HG02763 (cell line): Measurements from ENCODE around the gene PHKA1.
A peak's percentile ranks its signal among the peaks of the same experiment; 100 is the strongest.
"Not testable (repeated sequence)": the region's sequence is repeated elsewhere in the genome, so short reads cannot be mapped to it uniquely, and the experiment has no call there.

ENCODE experiments used
- ATAC-seq: cut with Tn5 transposase; IDR thresholded peaks from one replicate; pipeline ENCODE4 v1.9.1; 2021; ENCODE audit warnings: mild to moderate bottlenecking, moderate library complexity; ENCODE audit not compliant: unreplicated experiment

PHKA1 gene

GRCh38 chrX:72669508-72669907 lies 44.6 kb downstream of the PHKA1 start:
- ATAC-seq, result not testable (repeated sequence)

GRCh38 chrX:72666451-72666850 lies 47.7 kb downstream of the PHKA1 start:
- ATAC-seq, result no peak

DNA sequence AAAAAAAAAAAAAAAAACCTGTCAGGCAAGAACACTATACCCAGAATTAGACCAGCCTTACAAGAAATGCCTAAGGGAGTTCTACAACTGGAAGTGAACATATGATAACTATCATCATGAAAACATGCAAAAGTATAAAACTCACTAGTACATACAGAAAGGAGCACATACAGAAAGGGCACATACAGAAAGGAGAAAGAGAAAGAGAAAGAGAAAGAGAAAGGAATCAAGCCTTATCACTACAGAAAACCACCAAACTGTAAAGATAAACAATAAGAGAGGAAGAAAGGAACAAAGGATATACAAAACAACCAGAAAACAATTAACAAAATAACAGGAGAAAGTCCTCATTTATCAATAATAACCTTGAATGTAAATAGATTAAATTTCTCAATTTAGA lies 50.4 kb downstream of the PHKA1 start:
- no peak for ATAC-seq

GRCh38 chrX:72662020-72662747 lies 51.9 kb downstream of the PHKA1 start:
- ATAC-seq, result no peak

DNA sequence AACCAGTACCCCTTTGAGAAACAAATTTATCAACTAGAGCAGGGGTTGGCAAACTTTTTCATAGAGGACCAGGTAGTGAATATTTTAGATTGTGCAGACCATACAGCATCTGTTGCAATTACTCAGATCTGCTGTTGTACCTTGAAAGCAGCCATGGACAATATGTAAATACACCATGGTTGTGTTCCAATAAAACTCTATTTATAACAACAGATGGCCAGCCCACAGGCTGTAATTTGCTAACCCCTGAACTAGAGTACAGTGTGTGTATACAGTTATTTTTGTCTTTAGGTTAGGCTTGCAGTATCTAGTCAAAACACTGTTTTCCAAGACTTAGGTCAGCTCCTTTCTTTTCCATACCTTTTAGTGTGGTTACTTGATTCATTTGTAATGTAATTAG lies 54.4 kb downstream of the PHKA1 start:
- ATAC-seq, result no peak

DNA sequence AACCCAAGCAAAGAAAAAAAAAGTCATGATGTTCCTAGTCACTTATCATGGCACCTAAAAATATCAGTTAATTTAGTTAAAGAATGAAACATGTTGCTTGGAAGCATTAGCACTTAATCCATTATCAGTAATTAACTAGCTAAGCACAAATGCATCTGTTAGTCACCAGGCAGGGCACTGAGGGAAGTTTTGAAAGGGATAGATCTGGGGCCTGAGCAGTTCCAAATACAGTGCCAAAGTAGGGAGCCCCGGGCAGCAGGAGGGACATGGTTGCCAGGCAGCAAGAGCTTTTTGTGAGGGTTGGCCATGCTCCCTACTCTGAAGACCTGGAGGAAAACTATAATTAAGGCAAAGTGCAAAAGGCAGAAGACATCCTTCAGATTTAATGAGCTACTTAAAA lies 62.0 kb downstream of the PHKA1 start:
- ATAC-seq, result no peak

- ATAC-seq, result no peak
Measured at GRCh38 chrX:72644946-72645345, 69.2 kb downstream of the PHKA1 start.

GRCh38 chrX:72641611-72642010 lies 72.5 kb downstream of the PHKA1 start:
- ATAC-seq, result no peak

GRCh38 chrX:72635930-72636329 lies 78.2 kb downstream of the PHKA1 start:
- ATAC-seq, result no peak

- no peak for ATAC-seq
Measured at GRCh38 chrX:72634331-72634730, 79.8 kb downstream of the PHKA1 start.

DNA sequence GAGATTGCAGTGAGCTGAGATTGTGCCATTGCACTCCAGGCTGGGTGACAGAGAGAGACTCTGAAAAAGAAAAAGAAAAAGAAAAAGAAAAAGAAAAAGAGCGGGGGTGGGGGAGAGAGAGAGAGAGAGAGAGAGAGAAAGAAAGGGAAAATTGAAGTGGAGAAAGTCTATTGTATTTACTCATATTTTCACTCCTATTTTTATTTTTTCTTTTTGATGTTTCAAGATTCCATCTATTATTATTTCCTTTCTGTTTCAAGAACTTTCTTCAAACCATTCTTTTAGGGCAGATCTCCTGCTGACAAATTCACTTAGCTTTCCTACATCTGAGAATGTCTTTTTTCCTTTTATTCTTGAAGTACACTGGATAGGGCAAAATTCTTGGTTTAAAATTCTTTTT lies 83.9 kb downstream of the PHKA1 start:
- no peak for ATAC-seq

DNA sequence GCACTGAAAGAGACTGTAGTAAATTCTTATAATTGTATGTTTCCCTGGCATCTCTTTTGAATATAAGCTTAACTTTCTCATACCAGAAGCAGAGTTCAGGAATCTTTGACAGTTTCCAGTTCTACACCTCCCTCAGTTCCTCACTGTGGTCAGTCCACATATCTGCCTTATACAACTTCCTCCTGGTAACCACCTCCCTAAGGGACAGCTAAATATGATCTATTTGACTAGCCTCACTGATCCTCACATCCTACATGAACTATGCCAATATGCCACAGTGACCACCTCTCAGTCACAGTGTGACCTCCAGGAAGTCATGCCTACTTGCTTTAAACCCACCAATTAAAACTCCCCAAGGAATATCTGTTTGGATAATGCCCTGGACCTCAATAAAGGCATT lies 89.9 kb downstream of the PHKA1 start:
- ATAC-seq, result no peak

DNA sequence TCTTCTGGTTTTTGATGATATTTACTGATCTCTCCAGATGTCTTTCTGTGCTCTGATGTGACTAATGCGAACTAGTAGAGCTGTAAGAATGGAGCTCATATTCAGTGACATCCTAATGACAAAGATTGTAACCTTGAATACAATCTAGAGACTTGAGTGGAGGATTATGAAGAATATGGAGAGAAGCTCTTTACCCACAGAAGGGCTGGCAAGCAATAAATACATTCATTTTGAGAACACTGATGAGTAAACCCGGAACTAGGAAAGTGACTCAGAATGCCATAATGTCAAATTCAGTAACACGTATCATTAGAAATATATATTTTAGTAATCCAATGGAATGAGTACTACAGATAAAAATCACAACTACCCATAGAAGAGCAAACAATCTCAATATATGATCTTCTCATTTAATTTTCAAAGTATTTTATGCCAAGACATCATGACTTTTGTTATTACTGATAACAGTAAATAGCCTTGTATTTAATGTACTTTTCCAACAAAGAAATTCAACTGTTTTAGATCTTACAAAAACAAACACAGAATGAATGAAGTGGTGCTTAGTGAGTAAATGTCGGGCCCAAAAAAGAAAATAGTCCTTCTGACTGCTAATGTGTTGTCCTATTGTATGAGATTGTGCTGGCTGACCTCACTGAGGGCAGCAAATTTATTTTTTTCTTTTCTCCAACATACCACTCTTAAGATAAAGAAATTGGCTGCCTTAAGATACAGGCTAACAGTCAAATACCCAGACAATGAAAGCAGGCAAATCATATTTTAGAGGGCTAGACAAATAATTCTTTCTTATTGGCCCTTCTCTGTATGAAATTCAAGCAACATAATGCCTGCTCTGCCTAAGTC lies 92.3 kb downstream of the PHKA1 start:
- ATAC-seq, result peak; percentile 66

DNA sequence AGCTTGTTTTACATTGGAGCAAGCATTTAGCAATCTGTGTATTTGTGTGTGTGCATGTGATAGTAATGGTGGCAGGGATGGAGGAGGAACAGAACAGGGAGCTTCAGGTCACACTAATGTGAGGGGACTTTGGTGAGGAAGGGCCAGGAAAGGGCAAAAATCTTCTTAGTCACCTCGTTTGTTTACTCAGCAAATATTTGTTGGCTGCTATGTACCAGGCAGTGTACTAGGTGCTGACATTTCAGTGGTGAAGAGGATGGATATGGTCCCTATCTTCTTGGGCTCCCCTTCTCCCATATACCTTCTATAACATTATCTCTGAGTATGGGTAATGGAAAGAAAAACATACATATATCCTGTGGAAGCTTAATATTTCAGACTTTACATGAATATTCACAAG lies 92.9 kb downstream of the PHKA1 start:
- ATAC-seq, result peak; percentile 10

DNA sequence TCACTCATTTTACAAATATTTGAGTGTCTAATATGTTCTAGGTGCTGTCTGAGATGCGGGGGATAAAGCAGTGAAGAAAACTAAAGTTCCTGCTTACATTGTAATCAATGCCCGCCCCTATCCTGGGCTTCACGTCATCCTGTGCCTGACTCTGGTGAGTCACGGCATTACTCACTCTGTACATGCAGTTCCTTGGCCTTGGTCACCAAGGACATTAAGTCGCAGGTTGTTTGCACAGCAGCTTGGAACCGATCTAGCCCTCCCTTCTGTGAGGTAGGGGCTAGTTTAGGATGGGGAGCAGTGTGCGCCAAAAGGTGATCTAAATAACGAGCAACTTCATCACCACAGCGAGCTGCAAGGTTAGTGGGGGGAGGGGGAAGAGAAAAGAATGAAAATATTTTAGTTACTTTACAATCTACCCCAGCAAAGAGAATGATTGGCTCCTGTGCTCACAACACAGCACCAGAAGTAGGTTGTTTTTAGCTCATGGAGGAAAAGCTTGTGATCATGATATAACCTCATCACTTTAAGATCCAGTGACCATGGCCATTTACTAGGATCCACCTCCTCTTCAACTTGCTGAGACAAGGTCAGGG lies 93.5 kb downstream of the PHKA1 start:
- ATAC-seq, result no peak

DNA sequence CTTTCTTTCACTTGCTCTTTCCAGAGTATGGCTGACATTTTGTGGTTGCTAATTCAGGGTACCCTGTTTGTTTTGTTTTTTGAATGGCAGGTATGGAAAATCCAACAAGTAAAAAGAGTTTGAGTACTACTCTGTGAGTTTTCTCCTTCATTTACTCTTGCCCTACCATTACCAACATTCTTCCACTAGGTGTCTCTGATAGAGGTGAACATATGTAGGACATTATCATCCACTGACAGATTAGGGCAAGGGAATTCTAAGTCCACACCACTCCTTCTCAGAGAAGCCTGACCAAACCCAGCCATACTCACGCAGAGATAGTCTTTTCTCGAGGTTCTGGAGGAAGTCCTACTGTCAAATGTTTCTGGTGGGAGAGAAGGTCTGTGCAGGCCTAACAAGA lies 104.8 kb downstream of the PHKA1 start:
- no peak for ATAC-seq

DNA sequence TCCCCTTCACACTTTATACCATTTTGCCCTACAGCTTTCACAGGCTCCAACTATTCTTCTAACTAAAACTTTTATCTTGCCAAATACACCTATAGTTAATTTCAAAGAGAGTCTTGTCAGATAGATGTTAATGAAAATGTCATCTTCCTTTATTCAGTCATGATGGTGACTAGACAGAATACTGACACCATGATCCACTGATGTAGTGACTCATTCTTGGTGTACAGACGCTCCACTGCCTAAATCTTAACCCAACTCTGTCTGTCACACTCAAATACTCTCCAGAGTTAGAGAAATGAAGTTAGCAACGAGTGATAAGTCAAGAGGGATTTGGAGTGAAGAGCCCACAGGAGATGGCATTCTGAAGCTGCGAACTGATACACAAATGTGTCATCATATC lies 109.4 kb downstream of the PHKA1 start:
- ATAC-seq, result no peak

- peak; percentile 53 for ATAC-seq
Measured at GRCh38 chrX:72604112-72604511, 110.0 kb downstream of the PHKA1 start.

DNA sequence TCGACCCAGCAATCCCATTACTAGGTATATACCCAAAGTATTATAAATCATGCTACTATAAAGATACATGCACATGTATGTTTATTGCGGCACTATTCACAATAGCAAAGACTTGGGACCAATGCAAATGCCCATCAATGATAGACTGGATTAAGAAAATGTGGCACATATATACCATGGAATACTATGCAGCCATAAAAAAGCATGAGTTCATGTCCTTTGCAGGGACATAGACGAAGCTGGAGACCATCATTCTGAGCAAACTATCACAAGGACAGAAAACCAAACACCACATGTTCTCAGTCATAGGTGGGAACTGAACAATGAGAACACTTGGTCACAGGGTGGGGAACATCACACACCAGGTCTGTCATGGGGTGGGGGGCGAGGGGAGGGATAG lies 123.1 kb downstream of the PHKA1 start:
- not testable (repeated sequence) for ATAC-seq

DNA sequence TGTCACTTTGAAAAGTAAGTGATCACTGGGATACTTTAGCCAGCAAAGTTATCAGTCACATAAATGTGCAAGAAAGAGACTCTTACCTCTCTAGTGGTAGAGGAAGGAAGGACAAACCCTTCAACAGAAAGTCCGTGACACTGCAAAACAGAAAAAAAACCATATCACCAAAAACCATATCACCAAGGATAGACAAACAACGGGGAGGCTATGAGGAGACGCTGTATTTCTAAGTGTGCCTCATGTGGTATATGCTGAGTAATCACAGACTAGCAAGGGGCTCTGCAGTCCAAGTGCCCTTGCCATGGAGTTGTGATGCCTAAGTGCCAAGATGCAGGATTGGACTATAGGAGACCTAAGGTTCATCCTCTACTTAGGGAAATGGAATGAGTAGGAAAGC lies 129.9 kb downstream of the PHKA1 start:
- ATAC-seq, result no peak

- no peak for ATAC-seq
Measured at GRCh38 chrX:72576141-72576894, 137.8 kb downstream of the PHKA1 start.
